Endothelial cell of umbilical vein (primary cell): Measurements from ENCODE around the gene MCM3.

Experiments used
- CTCF ChIP-seq, 2 donors: IDR thresholded peaks; 1 replicate in 1 of 2; 2 replicates in 1 of 2; pipeline ENCODE4 v1.5.1; 2011; ENCODE audit warnings: low read length in 2 of 2, mild to moderate bottlenecking in 2 of 2, moderate library complexity in 2 of 2, control low read depth in 1 of 2, inconsistent platforms in 1 of 2, low read depth in 1 of 2; ENCODE audit not compliant: insufficient read depth in 1 of 2; ENCODE audit errors: extremely low read depth in 1 of 2
- EZH2 ChIP-seq: IDR thresholded peaks from 2 replicates; pipeline ENCODE4 v1.6.1; 2012; ENCODE audit warnings: borderline replicate concordance, low read depth, mild to moderate bottlenecking, moderate library complexity, low read length, inconsistent platforms; ENCODE audit not compliant: severe bottlenecking
- MAX ChIP-seq: IDR thresholded peaks from 2 replicates; pipeline ENCODE4 v1.6.1; 2011; ENCODE audit not compliant: insufficient read depth, insufficient read length
- POLR2A ChIP-seq: IDR thresholded peaks from 2 replicates; pipeline ENCODE4 v1.6.1; 2012; ENCODE audit warnings: low read depth, mild to moderate bottlenecking, control low read depth, low read length

GRCh38 chr6:52328303-52328662 lies 43.7 kb upstream of the MCM3 start:
- TF ChIP-seq POLR2A (no peak), EZH2 (no peak), CTCF (IDR thresholded peaks at IDR 0.05; ENCODE audit: extremely low read depth in 1 of 2, insufficient read depth in 1 of 2, low read depth in 1 of 2, low read length in 2 of 2) (no peak), MAX (no peak)
